GM23338 (cell line): ENCODE results near the gene HOXA5.

Experiments used
- CREB1 ChIP-seq: fragments of 250-450 bp; sonication (Bioruptor Pico); IDR thresholded peaks from 2 replicates; pipeline ENCODE4 v1.5.0; 2020; ENCODE audit warnings: low read depth, mild to moderate bottlenecking, moderate library complexity
- EZH2 ChIP-seq: fragments of 200-600 bp; sonication (generic); IDR thresholded peaks from one replicate; pipeline ENCODE4 v1.8.0; 2017; ENCODE audit warnings: antibody characterized with exemption, mild to moderate bottlenecking, low read depth; ENCODE audit not compliant: unreplicated experiment
- EZH2phosphoT487 ChIP-seq: fragments of 200-600 bp; sonication (generic); IDR thresholded peaks from one replicate; pipeline ENCODE4 v1.8.1; 2018; ENCODE audit warnings: antibody characterized with exemption; ENCODE audit not compliant: unreplicated experiment
- JUNB ChIP-seq: IDR thresholded peaks from one replicate; pipeline ENCODE4 v1.6.1; 2016; ENCODE audit warnings: antibody characterized with exemption; ENCODE audit not compliant: unreplicated experiment
- NANOG ChIP-seq: IDR thresholded peaks from 2 replicates; pipeline ENCODE4 v1.6.1; 2016; ENCODE audit warnings: antibody characterized with exemption, borderline replicate concordance
- POLR2AphosphoS5 ChIP-seq: IDR thresholded peaks from 2 replicates; pipeline ENCODE4 v1.6.1; 2016; ENCODE audit warnings: antibody characterized with exemption, low read depth
- STAT1 ChIP-seq: IDR thresholded peaks from one replicate; pipeline ENCODE4 v1.6.1; 2016; ENCODE audit warnings: antibody characterized with exemption; ENCODE audit not compliant: unreplicated experiment
- ZNF114 ChIP-seq: fragments of 250-450 bp; sonication (Bioruptor Pico); IDR thresholded peaks from 2 replicates; pipeline ENCODE4 v1.5.0; 2020; ENCODE audit warnings: mild to moderate bottlenecking, moderate library complexity
- ZNF331 ChIP-seq: fragments of 250-450 bp; sonication (Bioruptor Pico); IDR thresholded peaks from 2 replicates; pipeline ENCODE4 v1.5.0; 2020; ENCODE audit warnings: low read depth, mild to moderate bottlenecking, moderate library complexity
- TF ChIP-seq, protein P1 (sequence below), 2 experiments: fragments of 200-600 bp in 1 of 2; sonication (generic) in 1 of 2; conservative IDR thresholded peaks; 2 replicates each; pipeline versions ENCODE4 v1.5.1 to v1.6.1; 2016 to 2017; ENCODE audit warnings: antibody characterized with exemption in 2 of 2, low read depth in 2 of 2, mild to moderate bottlenecking in 2 of 2, moderate library complexity in 1 of 2
- TF ChIP-seq, protein P2 (sequence below): IDR thresholded peaks from 2 replicates; pipeline ENCODE4 v1.6.1; 2016; ENCODE audit warnings: antibody characterized with exemption
- TF ChIP-seq, protein P3 (sequence below): IDR thresholded peaks from one replicate; pipeline ENCODE4 v1.6.1; 2018; ENCODE audit warnings: antibody characterized with exemption; ENCODE audit not compliant: unreplicated experiment
- TF ChIP-seq, protein P4 (sequence below): fragments of 250-450 bp; sonication (Bioruptor Pico); IDR thresholded peaks from 2 replicates; pipeline ENCODE4 v1.5.0; 2020; ENCODE audit warnings: mild to moderate bottlenecking, moderate library complexity

DNA sequence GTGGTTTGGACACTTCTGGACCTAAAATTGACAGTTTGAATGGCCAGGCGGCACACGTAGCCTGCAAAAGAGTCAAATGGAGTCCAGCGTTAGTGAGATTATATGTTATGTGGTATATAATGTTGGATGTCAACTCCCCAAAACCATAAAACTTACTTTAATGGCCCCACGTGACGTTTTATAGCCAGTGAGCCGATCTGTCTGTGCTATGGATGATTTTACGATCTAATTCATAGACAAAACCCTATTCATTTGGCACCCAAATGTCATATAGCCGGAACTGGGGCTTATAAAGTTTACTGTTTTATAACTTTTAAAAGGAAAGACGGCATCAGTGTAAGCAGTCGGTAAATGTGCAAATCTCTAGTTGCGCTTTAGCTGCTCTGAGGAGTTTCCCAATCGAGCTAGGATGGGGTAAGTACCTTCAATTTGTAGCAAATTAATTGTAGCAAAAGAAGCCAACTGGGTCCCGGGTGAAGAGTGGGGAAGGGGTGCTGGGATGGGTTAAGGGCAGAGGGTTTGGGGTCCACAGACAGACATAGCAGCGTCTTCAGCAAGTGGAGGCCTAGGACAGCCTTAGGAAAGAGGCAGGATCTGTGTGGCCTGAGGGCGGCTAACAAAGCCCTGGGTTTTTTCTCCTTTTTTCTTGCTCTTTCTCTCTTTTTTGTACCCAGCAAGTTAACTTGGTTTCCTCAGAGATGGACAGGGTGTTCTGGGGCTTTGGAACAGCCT lies 3.2 kb downstream of the HOXA5 start:
- TF ChIP-seq, protein P1, sequence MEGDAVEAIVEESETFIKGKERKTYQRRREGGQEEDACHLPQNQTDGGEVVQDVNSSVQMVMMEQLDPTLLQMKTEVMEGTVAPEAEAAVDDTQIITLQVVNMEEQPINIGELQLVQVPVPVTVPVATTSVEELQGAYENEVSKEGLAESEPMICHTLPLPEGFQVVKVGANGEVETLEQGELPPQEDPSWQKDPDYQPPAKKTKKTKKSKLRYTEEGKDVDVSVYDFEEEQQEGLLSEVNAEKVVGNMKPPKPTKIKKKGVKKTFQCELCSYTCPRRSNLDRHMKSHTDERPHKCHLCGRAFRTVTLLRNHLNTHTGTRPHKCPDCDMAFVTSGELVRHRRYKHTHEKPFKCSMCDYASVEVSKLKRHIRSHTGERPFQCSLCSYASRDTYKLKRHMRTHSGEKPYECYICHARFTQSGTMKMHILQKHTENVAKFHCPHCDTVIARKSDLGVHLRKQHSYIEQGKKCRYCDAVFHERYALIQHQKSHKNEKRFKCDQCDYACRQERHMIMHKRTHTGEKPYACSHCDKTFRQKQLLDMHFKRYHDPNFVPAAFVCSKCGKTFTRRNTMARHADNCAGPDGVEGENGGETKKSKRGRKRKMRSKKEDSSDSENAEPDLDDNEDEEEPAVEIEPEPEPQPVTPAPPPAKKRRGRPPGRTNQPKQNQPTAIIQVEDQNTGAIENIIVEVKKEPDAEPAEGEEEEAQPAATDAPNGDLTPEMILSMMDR (conservative IDR thresholded peaks at IDR 0.05; ENCODE audit: low read depth in 2 of 2), result no peak
- TF ChIP-seq POLR2AphosphoS5, result no peak
- TF ChIP-seq NANOG, result no peak
- no peak for TF ChIP-seq JUNB
- no peak for TF ChIP-seq ZNF114 (CRISPR knock-in tag)
- TF ChIP-seq, protein P2, sequence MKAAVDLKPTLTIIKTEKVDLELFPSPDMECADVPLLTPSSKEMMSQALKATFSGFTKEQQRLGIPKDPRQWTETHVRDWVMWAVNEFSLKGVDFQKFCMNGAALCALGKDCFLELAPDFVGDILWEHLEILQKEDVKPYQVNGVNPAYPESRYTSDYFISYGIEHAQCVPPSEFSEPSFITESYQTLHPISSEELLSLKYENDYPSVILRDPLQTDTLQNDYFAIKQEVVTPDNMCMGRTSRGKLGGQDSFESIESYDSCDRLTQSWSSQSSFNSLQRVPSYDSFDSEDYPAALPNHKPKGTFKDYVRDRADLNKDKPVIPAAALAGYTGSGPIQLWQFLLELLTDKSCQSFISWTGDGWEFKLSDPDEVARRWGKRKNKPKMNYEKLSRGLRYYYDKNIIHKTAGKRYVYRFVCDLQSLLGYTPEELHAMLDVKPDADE, result no peak
- TF ChIP-seq CREB1 (CRISPR knock-in tag), result no peak
- peak; percentile 62 for TF ChIP-seq EZH2
- no peak for TF ChIP-seq ZNF331 (CRISPR knock-in tag)
- TF ChIP-seq, protein P3, sequence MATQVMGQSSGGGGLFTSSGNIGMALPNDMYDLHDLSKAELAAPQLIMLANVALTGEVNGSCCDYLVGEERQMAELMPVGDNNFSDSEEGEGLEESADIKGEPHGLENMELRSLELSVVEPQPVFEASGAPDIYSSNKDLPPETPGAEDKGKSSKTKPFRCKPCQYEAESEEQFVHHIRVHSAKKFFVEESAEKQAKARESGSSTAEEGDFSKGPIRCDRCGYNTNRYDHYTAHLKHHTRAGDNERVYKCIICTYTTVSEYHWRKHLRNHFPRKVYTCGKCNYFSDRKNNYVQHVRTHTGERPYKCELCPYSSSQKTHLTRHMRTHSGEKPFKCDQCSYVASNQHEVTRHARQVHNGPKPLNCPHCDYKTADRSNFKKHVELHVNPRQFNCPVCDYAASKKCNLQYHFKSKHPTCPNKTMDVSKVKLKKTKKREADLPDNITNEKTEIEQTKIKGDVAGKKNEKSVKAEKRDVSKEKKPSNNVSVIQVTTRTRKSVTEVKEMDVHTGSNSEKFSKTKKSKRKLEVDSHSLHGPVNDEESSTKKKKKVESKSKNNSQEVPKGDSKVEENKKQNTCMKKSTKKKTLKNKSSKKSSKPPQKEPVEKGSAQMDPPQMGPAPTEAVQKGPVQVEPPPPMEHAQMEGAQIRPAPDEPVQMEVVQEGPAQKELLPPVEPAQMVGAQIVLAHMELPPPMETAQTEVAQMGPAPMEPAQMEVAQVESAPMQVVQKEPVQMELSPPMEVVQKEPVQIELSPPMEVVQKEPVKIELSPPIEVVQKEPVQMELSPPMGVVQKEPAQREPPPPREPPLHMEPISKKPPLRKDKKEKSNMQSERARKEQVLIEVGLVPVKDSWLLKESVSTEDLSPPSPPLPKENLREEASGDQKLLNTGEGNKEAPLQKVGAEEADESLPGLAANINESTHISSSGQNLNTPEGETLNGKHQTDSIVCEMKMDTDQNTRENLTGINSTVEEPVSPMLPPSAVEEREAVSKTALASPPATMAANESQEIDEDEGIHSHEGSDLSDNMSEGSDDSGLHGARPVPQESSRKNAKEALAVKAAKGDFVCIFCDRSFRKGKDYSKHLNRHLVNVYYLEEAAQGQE, result no peak
- no peak for TF ChIP-seq STAT1
- TF ChIP-seq, protein P4, sequence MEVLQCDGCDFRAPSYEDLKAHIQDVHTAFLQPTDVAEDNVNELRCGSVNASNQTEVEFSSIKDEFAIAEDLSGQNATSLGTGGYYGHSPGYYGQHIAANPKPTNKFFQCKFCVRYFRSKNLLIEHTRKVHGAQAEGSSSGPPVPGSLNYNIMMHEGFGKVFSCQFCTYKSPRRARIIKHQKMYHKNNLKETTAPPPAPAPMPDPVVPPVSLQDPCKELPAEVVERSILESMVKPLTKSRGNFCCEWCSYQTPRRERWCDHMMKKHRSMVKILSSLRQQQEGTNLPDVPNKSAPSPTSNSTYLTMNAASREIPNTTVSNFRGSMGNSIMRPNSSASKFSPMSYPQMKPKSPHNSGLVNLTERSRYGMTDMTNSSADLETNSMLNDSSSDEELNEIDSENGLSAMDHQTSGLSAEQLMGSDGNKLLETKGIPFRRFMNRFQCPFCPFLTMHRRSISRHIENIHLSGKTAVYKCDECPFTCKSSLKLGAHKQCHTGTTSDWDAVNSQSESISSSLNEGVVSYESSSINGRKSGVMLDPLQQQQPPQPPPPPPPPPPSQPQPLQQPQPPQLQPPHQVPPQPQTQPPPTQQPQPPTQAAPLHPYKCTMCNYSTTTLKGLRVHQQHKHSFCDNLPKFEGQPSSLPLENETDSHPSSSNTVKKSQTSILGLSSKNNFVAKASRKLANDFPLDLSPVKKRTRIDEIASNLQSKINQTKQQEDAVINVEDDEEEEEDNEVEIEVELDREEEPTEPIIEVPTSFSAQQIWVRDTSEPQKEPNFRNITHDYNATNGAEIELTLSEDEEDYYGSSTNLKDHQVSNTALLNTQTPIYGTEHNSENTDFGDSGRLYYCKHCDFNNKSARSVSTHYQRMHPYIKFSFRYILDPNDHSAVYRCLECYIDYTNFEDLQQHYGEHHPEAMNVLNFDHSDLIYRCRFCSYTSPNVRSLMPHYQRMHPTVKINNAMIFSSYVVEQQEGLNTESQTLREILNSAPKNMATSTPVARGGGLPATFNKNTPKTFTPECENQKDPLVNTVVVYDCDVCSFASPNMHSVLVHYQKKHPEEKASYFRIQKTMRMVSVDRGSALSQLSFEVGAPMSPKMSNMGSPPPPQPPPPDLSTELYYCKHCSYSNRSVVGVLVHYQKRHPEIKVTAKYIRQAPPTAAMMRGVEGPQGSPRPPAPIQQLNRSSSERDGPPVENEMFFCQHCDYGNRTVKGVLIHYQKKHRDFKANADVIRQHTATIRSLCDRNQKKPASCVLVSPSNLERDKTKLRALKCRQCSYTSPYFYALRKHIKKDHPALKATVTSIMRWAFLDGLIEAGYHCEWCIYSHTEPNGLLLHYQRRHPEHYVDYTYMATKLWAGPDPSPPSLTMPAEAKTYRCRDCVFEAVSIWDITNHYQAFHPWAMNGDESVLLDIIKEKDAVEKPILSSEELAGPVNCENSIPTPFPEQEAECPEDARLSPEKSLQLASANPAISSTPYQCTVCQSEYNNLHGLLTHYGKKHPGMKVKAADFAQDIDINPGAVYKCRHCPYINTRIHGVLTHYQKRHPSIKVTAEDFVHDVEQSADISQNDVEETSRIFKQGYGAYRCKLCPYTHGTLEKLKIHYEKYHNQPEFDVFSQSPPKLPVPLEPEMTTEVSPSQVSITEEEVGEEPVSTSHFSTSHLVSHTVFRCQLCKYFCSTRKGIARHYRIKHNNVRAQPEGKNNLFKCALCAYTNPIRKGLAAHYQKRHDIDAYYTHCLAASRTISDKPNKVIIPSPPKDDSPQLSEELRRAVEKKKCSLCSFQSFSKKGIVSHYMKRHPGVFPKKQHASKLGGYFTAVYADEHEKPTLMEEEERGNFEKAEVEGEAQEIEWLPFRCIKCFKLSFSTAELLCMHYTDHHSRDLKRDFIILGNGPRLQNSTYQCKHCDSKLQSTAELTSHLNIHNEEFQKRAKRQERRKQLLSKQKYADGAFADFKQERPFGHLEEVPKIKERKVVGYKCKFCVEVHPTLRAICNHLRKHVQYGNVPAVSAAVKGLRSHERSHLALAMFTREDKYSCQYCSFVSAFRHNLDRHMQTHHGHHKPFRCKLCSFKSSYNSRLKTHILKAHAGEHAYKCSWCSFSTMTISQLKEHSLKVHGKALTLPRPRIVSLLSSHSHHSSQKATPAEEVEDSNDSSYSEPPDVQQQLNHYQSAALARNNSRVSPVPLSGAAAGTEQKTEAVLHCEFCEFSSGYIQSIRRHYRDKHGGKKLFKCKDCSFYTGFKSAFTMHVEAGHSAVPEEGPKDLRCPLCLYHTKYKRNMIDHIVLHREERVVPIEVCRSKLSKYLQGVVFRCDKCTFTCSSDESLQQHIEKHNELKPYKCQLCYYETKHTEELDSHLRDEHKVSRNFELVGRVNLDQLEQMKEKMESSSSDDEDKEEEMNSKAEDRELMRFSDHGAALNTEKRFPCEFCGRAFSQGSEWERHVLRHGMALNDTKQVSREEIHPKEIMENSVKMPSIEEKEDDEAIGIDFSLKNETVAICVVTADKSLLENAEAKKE (CRISPR knock-in tag), result no peak
- no peak for TF ChIP-seq EZH2phosphoT487
